IMR-90 (cell line): Measurements from ENCODE around the gene IL12A.

Source experiments
- CTCF ChIP-seq: conservative IDR thresholded peaks from 2 replicates; pipeline ENCODE4 v1.5.1; 2012; ENCODE audit warnings: mild to moderate bottlenecking, low read depth, low read length, improper control_type of control experiment
- TF ChIP-seq, protein P1 (sequence below): fragments of 150-350 bp; IDR thresholded peaks from 2 replicates; pipeline ENCODE4 v1.6.1; 2017; ENCODE audit warnings: mild to moderate bottlenecking, antibody characterized with exemption, low read length, low read depth

DNA sequence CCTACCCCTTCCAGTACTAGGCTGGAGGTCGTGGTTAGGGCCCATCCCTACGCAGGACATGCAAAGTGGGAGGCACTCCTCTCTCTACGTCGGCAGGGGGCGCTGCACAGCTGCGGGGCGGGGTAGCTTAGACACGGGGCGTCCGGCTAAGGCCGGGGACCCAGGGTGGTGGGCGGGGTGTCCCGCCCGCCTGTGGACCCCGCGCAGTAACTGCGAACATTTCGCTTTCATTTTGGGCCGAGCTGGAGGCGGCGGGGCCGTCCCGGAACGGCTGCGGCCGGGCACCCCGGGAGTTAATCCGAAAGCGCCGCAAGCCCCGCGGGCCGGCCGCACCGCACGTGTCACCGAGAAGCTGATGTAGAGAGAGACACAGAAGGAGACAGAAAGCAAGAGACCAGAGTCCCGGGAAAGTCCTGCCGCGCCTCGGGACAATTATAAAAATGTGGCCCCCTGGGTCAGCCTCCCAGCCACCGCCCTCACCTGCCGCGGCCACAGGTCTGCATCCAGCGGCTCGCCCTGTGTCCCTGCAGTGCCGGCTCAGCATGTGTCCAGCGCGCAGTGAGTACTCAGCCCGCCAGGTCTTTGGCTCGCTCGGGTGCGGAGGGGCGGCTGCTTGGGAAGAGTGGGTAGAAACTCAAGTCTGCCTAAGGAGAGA lies at the start of gene IL12A:
- TF ChIP-seq, protein P1, sequence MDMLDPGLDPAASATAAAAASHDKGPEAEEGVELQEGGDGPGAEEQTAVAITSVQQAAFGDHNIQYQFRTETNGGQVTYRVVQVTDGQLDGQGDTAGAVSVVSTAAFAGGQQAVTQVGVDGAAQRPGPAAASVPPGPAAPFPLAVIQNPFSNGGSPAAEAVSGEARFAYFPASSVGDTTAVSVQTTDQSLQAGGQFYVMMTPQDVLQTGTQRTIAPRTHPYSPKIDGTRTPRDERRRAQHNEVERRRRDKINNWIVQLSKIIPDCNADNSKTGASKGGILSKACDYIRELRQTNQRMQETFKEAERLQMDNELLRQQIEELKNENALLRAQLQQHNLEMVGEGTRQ, result no peak
- peak; percentile 81 for TF ChIP-seq CTCF
